ENCODE data around the gene TRAPPC5.

The TRAPPC5 gene

GRCh38 chr19:7710616-7711015, 30.0 kb downstream of the TRAPPC5 start:
- no peak overlapping the region for H2AFZ ChIP-seq (ENCODE audit: low read depth, low read length)
- H2BK120ac ChIP-seq (ENCODE audit: low read depth, low read length): no peak overlapping the region
- no peak overlapping the region for H3K4me3 ChIP-seq (ENCODE audit: insufficient read depth in 1 of 2, low read depth in 1 of 2, low read length in 2 of 2)
- WGBS: 81% methylated on average over 5 of the region's 5 CpGs
- DNase-seq: no peak
- H3K9me3 ChIP-seq (ENCODE audit: control insufficient read depth, low read length): no peaks in the 10 kb centered on the region
- no peak overlapping the region for H2BK12ac ChIP-seq (ENCODE audit: low read length in 2 of 2)
- no peak overlapping the region for H3K27ac ChIP-seq (ENCODE audit: low read length, poor library complexity, severe bottlenecking)
- no peak overlapping the region for H3K9ac ChIP-seq (ENCODE audit: low read length)
- no peak overlapping the region for H2BK5ac ChIP-seq (ENCODE audit: low read depth, low read length, poor library complexity, severe bottlenecking)
- H4K8ac ChIP-seq (ENCODE audit: low read length): no peak overlapping the region
- H3K18ac ChIP-seq (ENCODE audit: low read depth in 1 of 2, low read length in 2 of 2): no peak overlapping the region
- no peaks in the 10 kb centered on the region for H3K79me1 ChIP-seq (replicated peaks; ENCODE audit: low read length, poor library complexity, severe bottlenecking)
- H2AK5ac ChIP-seq (ENCODE audit: low read length, severe bottlenecking): no peak overlapping the region
- no peaks in the 10 kb centered on the region for H3K36me3 ChIP-seq (ENCODE audit: control insufficient read depth in 1 of 2, insufficient read depth in 2 of 2, low read depth in 1 of 2, low read length in 2 of 2)
- H3K4ac ChIP-seq (ENCODE audit: low read depth in 1 of 2, low read length in 2 of 2): no peak overlapping the region
- peaks cover 0 to 25% of the 10 kb centered on the region in 2 experiments for H3K27me3 ChIP-seq (ENCODE audit: control insufficient read depth in 1 of 2, insufficient read depth in 1 of 2, low read length in 2 of 2)
- no peak overlapping the region for H2BK15ac ChIP-seq (ENCODE audit: low read depth, poor library complexity, severe bottlenecking)
- H3K23ac ChIP-seq (ENCODE audit: low read length in 2 of 2): no peak overlapping the region
- no peak overlapping the region for H3K14ac ChIP-seq (ENCODE audit: low read length in 2 of 2)
- H4K91ac ChIP-seq (ENCODE audit: low read length): no peak overlapping the region
- H3K4me2 ChIP-seq (ENCODE audit: low read length, poor library complexity, severe bottlenecking): no peak overlapping the region
- H3K4me1 ChIP-seq (ENCODE audit: control insufficient read depth, insufficient read depth, low read depth, low read length): no peaks in the 10 kb centered on the region

GRCh38 chr19:7715671-7716070, 35.0 kb downstream of the TRAPPC5 start:
- Histone ChIP-seq H4K91ac (ENCODE audit: low read length) (no peak overlapping the region), H2BK5ac (ENCODE audit: low read depth, low read length, poor library complexity, severe bottlenecking) (no peak overlapping the region), H2BK15ac (ENCODE audit: low read depth, poor library complexity, severe bottlenecking) (no peak overlapping the region), H3K9ac (ENCODE audit: low read length) (no peak overlapping the region), H2BK120ac (ENCODE audit: low read depth, low read length) (no peak overlapping the region), H3K4me2 (ENCODE audit: low read length, poor library complexity, severe bottlenecking) (no peak overlapping the region), H3K4ac (ENCODE audit: low read depth in 1 of 2, low read length in 2 of 2) (no peak overlapping the region), H4K8ac (ENCODE audit: low read length) (no peak overlapping the region), H3K27ac (ENCODE audit: low read length, poor library complexity, severe bottlenecking) (no peak overlapping the region), H3K4me3 (ENCODE audit: insufficient read depth in 1 of 2, low read depth in 1 of 2, low read length in 2 of 2) (no peak overlapping the region), H2AK5ac (ENCODE audit: low read length, severe bottlenecking) (no peak overlapping the region), H3K36me3 (ENCODE audit: control insufficient read depth in 1 of 2, insufficient read depth in 2 of 2, low read depth in 1 of 2, low read length in 2 of 2) (no peaks in the 10 kb centered on the region), H3K79me1 (replicated peaks; ENCODE audit: low read length, poor library complexity, severe bottlenecking) (no peaks in the 10 kb centered on the region), H3K14ac (ENCODE audit: low read length in 2 of 2) (no peak overlapping the region), H2BK12ac (ENCODE audit: low read length in 2 of 2) (no peak overlapping the region), H3K27me3 (ENCODE audit: control insufficient read depth in 1 of 2, insufficient read depth in 1 of 2, low read length in 2 of 2) (peaks cover 0 to 12% of the 10 kb centered on the region in 2 experiments), H3K23ac (ENCODE audit: low read length in 2 of 2) (no peak overlapping the region), H3K18ac (ENCODE audit: low read depth in 1 of 2, low read length in 2 of 2) (no peak overlapping the region), H3K4me1 (ENCODE audit: control insufficient read depth, insufficient read depth, low read depth, low read length) (no peaks in the 10 kb centered on the region), H3K9me3 (ENCODE audit: control insufficient read depth, low read length) (peaks cover 2% of the 10 kb centered on the region), H2AFZ (ENCODE audit: low read depth, low read length) (no peak overlapping the region)
- DNase-seq: no peak
- WGBS: no CpG with 5 or more reads among the region's 1 CpG

- Histone ChIP-seq H3K27me3 (ENCODE audit: control insufficient read depth in 1 of 2, insufficient read depth in 1 of 2, low read length in 2 of 2) (peaks cover 0 to 12% of the 10 kb centered on the region in 2 experiments), H3K79me1 (replicated peaks; ENCODE audit: low read length, poor library complexity, severe bottlenecking) (no peaks in the 10 kb centered on the region), H3K14ac (ENCODE audit: low read length in 2 of 2) (no peak overlapping the region), H2BK5ac (ENCODE audit: low read depth, low read length, poor library complexity, severe bottlenecking) (no peak overlapping the region), H3K9ac (ENCODE audit: low read length) (no peak overlapping the region), H3K9me3 (ENCODE audit: control insufficient read depth, low read length) (peaks cover 2% of the 10 kb centered on the region), H4K91ac (ENCODE audit: low read length) (no peak overlapping the region), H2AK5ac (ENCODE audit: low read length, severe bottlenecking) (no peak overlapping the region), H3K36me3 (ENCODE audit: control insufficient read depth in 1 of 2, insufficient read depth in 2 of 2, low read depth in 1 of 2, low read length in 2 of 2) (no peaks in the 10 kb centered on the region), H2BK120ac (ENCODE audit: low read depth, low read length) (no peak overlapping the region), H2BK12ac (ENCODE audit: low read length in 2 of 2) (no peak overlapping the region), H2AFZ (ENCODE audit: low read depth, low read length) (no peak overlapping the region), H3K18ac (ENCODE audit: low read depth in 1 of 2, low read length in 2 of 2) (no peak overlapping the region), H3K27ac (ENCODE audit: low read length, poor library complexity, severe bottlenecking) (no peak overlapping the region), H3K4ac (ENCODE audit: low read depth in 1 of 2, low read length in 2 of 2) (no peak overlapping the region), H3K4me1 (ENCODE audit: control insufficient read depth, insufficient read depth, low read depth, low read length) (no peaks in the 10 kb centered on the region), H4K8ac (ENCODE audit: low read length) (no peak overlapping the region), H3K4me3 (ENCODE audit: insufficient read depth in 1 of 2, low read depth in 1 of 2, low read length in 2 of 2) (no peak overlapping the region), H3K23ac (ENCODE audit: low read length in 2 of 2) (no peak overlapping the region), H3K4me2 (ENCODE audit: low read length, poor library complexity, severe bottlenecking) (no peak overlapping the region), H2BK15ac (ENCODE audit: low read depth, poor library complexity, severe bottlenecking) (no peak overlapping the region)
- DNase-seq: no peak
- WGBS: 50% methylated on average over 1 of the region's 1 CpG
These were observed 36.1 kb downstream of the TRAPPC5 start for GRCh38 chr19:7716762-7717161.

- Histone ChIP-seq H3K4me3 (ENCODE audit: insufficient read depth in 1 of 2, low read depth in 1 of 2, low read length in 2 of 2) (no peak overlapping the region), H3K27ac (ENCODE audit: low read length, poor library complexity, severe bottlenecking) (no peak overlapping the region), H3K9ac (ENCODE audit: low read length) (no peak overlapping the region), H3K4me1 (ENCODE audit: control insufficient read depth, insufficient read depth, low read depth, low read length) (no peaks in the 10 kb centered on the region), H3K18ac (ENCODE audit: low read depth in 1 of 2, low read length in 2 of 2) (no peak overlapping the region), H3K4ac (ENCODE audit: low read depth in 1 of 2, low read length in 2 of 2) (no peak overlapping the region), H3K14ac (ENCODE audit: low read length in 2 of 2) (no peak overlapping the region), H3K9me3 (ENCODE audit: control insufficient read depth, low read length) (peaks cover 2% of the 10 kb centered on the region), H3K23ac (ENCODE audit: low read length in 2 of 2) (no peak overlapping the region), H2AK5ac (ENCODE audit: low read length, severe bottlenecking) (no peak overlapping the region), H2BK120ac (ENCODE audit: low read depth, low read length) (no peak overlapping the region), H3K79me1 (replicated peaks; ENCODE audit: low read length, poor library complexity, severe bottlenecking) (no peaks in the 10 kb centered on the region), H2AFZ (ENCODE audit: low read depth, low read length) (no peak overlapping the region), H2BK15ac (ENCODE audit: low read depth, poor library complexity, severe bottlenecking) (no peak overlapping the region), H4K91ac (ENCODE audit: low read length) (no peak overlapping the region), H2BK12ac (ENCODE audit: low read length in 2 of 2) (no peak overlapping the region), H3K36me3 (ENCODE audit: control insufficient read depth in 1 of 2, insufficient read depth in 2 of 2, low read depth in 1 of 2, low read length in 2 of 2) (no peaks in the 10 kb centered on the region), H3K4me2 (ENCODE audit: low read length, poor library complexity, severe bottlenecking) (no peak overlapping the region), H2BK5ac (ENCODE audit: low read depth, low read length, poor library complexity, severe bottlenecking) (no peak overlapping the region), H4K8ac (ENCODE audit: low read length) (no peak overlapping the region), H3K27me3 (ENCODE audit: control insufficient read depth in 1 of 2, insufficient read depth in 1 of 2, low read length in 2 of 2) (peaks cover 0 to 25% of the 10 kb centered on the region in 2 experiments)
- DNase-seq: no peak
- 71% methylated on average over 8 of the region's 8 CpGs for WGBS
These were observed 38.0 kb downstream of the TRAPPC5 start for GRCh38 chr19:7718668-7719067.

Data from mesenchymal stem cell (in vitro differentiated cells and primary cell).